ENCODE data around the gene ZNF423. TPM values are rescaled to one million over a fixed set of nuclear protein-coding genes. Genes with fewer than 3 reads are reported as not detected.

ZNF423 gene
- total and polyA plus RNA-seq, 9 of the 15 experiments (the other 6 are each of a cell fraction or from before 2014, with no cell fraction given) = not detected

- BruUV-seq (replicated peaks) = no TSS peak
- H2AFZ ChIP-seq (ENCODE audit: low read depth, low read length) = no peak overlapping the region
- intact Hi-C loops (cut with micrococcal nuclease) = loop anchor here (1.0 kb wide), 1 partner anchor 185 kb away; no protein-coding TSS in a partner anchor
- peaks cover 18 to 41% of the 10 kb centered on the region in 2 experiments; a peak in 4 of 5 replicates for H3K27me3 ChIP-seq (ENCODE audit: control insufficient read depth in 2 of 2, insufficient read depth in 2 of 2, low read length in 2 of 2)
- H4K20me1 ChIP-seq (replicated peaks; ENCODE audit: control insufficient read depth, insufficient read depth, low read length) = 0 out of 2 replicates have a peak, but pooled peaks cover 4% of the 10 kb centered on the region
- H3K79me2 ChIP-seq (ENCODE audit: control insufficient read depth, insufficient read depth, low read length) = no peaks in the 10 kb centered on the region
- H3K4me2 ChIP-seq (ENCODE audit: insufficient read depth, low read length) = no peak overlapping the region
- no peak for FAIRE-seq
- in situ Hi-C loops (cut with MboI) = no loop called here
- no peaks in the 10 kb centered on the region for H3K9me1 ChIP-seq (ENCODE audit: control insufficient read depth, insufficient read depth, low read length)
- no peak overlapping the region for H3K4me3 ChIP-seq
- H3K4me1 ChIP-seq (replicated peaks in 1 of 2; ENCODE audit: control insufficient read depth in 2 of 2, insufficient read depth in 2 of 2, low read length in 2 of 2) = no peaks in the 10 kb centered on the region
- CTCF ChIA-PET (ENCODE audit: low intra/inter-chr PET ratio) = interaction anchor here (0.6 to 1.6 kb wide), 3 partner anchors 102 to 186 kb away, joined by 3 to 8 read pairs (median 6); no protein-coding TSS in a partner anchor
- H3K9ac ChIP-seq (ENCODE audit: insufficient read depth in 1 of 2, low read depth in 2 of 2, low read length in 2 of 2) = no peak overlapping the region
- H3K36me3 ChIP-seq (ENCODE audit: control insufficient read depth, insufficient read depth, low read length) = no peaks in the 10 kb centered on the region
- H3K27ac ChIP-seq (ENCODE audit: extremely low read depth, low read depth, low read length) = no peak overlapping the region
- POLR2A ChIA-PET = no interaction called here
- DNase-seq (ENCODE audit: extremely low read depth in 1 of 4, low spot score in 3 of 4) = no peak
- peak; percentile 34; the same call in 1 of the 3 replicates for ATAC-seq
- H3K9me3 ChIP-seq (replicated peaks; ENCODE audit: control insufficient read depth, insufficient read depth, low read depth, low read length) = no peaks in the 10 kb centered on the region
- WGBS (ENCODE audit: insufficient coverage, low coverage, missing lambda C conversion rate) = 0% methylated on average over 8 of the region's 8 CpGs
- TF ChIP-seq KDM5B (IDR thresholded peaks at IDR 0.05; ENCODE audit: insufficient replicate concordance, low read depth, low read length) (no peak), ATF7 (IDR thresholded peaks at IDR 0.05) (no peak), HMBOX1 (IDR thresholded peaks at IDR 0.05) (no peak), HDAC3 (IDR thresholded peaks at IDR 0.05; ENCODE audit: borderline replicate concordance, partially characterized antibody) (no peak), HMG20A (CRISPR knock-in tag; conservative IDR thresholded peaks at IDR 0.05) (no peak), EP400 (IDR thresholded peaks at IDR 0.05) (no peak), ZNF41 (CRISPR knock-in tag; conservative IDR thresholded peaks at IDR 0.05) (no peak)
Observed at GRCh38 chr16:49593424-49594040, 262.4 kb downstream of the ZNF423 start.
